Measurements from ENCODE around the gene MFSD6. TPM values are rescaled to one million over a fixed set of nuclear protein-coding genes. Genes with fewer than 3 reads are reported as not detected.

Gene MFSD6
- total and polyA plus RNA-seq, 2 of the 8 experiments (the other 6 are each of a cell fraction or from before 2014, with no cell fraction given) = 1.8 to 5.1 TPM

- no peak overlapping the region for H3K4me3 ChIP-seq (ENCODE audit: extremely low read depth in 1 of 4, insufficient read depth in 2 of 4, low read depth in 3 of 4, low read length in 4 of 4)
- no peaks in the 10 kb centered on the region for H4K20me1 ChIP-seq (replicated peaks in 1 of 2; ENCODE audit: control insufficient read depth in 1 of 2, insufficient read depth in 2 of 2, low read length in 2 of 2)
- H3K79me1 ChIP-seq (ENCODE audit: low read depth, low read length) = no peaks in the 10 kb centered on the region
- POLR2A ChIA-PET (ENCODE audit: partially characterized antibody) = no interaction called here
- no peak overlapping the region for H2AFZ ChIP-seq (ENCODE audit: low read length)
- no peak overlapping the region for H3K4ac ChIP-seq (replicated peaks; ENCODE audit: insufficient read length, low read depth, low read length)
- H3K27me3 ChIP-seq (replicated peaks in 1 of 4; ENCODE audit: control insufficient read depth in 3 of 4, extremely low read depth in 1 of 4, insufficient read depth in 3 of 4, low read length in 3 of 4) = no peaks in the 10 kb centered on the region
- H3K36me3 ChIP-seq (ENCODE audit: control insufficient read depth in 2 of 4, insufficient read depth in 4 of 4, low read length in 3 of 4) = no peaks in the 10 kb centered on the region
- H2AK5ac ChIP-seq (ENCODE audit: low read depth, low read length) = no peak overlapping the region
- no peak for DNase-seq (ENCODE audit: low read depth in 1 of 2, low spot score in 2 of 2)
- TF ChIP-seq JUND (IDR thresholded peaks at IDR 0.05; ENCODE audit: low read length) = no peak
- no peak for TF ChIP-seq SAP30 (IDR thresholded peaks at IDR 0.05; ENCODE audit: insufficient read depth, insufficient replicate concordance, low read length)
- H3K9me3 ChIP-seq (ENCODE audit: insufficient read depth in 2 of 2, low read depth in 1 of 2, low read length in 1 of 2) = no peaks in the 10 kb centered on the region
- H4K91ac ChIP-seq (replicated peaks; ENCODE audit: insufficient read length, low read length) = no peak overlapping the region
- no peak overlapping the region for H3K27ac ChIP-seq (ENCODE audit: low read depth, low read length)
- H3K23me2 ChIP-seq (ENCODE audit: low read depth, low read length) = no peaks in the 10 kb centered on the region
- H2BK5ac ChIP-seq (ENCODE audit: low read depth, low read length) = no peak overlapping the region
- no peak overlapping the region for H2BK120ac ChIP-seq (replicated peaks; ENCODE audit: low read depth, low read length)
- H4K5ac ChIP-seq (ENCODE audit: insufficient read length, low read depth, low read length) = no peak overlapping the region
- no peak overlapping the region for H3K9ac ChIP-seq (replicated peaks in 1 of 4; ENCODE audit: extremely low read depth in 1 of 4, low read depth in 3 of 4, low read length in 3 of 4)
- no peaks in the 10 kb centered on the region for H3K79me2 ChIP-seq (ENCODE audit: control insufficient read depth in 1 of 2, insufficient read depth in 2 of 2, low read length in 2 of 2)
- no peak overlapping the region for H2BK15ac ChIP-seq (ENCODE audit: low read length)
- H2BK20ac ChIP-seq (ENCODE audit: low read length) = no peak overlapping the region
- H3K4me1 ChIP-seq (replicated peaks in 1 of 4; ENCODE audit: control insufficient read depth in 3 of 4, insufficient read depth in 4 of 4, low read length in 3 of 4) = peaks cover 0 to 2% (median 0%) of the 10 kb centered on the region in 4 experiments; a peak in 1 of 7 replicates
- H3K23ac ChIP-seq (ENCODE audit: insufficient read length) = no peak overlapping the region
- 75% methylated on average over 4 of the region's 4 CpGs; no CpG with 5 or more reads in 1 of the 2 experiments for WGBS, 2 experiments (ENCODE audit: extremely low coverage in 1 of 2, insufficient coverage in 1 of 2, insufficient read length in 1 of 2, insufficient replicate concordance in 2 of 2, low coverage in 1 of 2, low lambda C conversion rate in 2 of 2, missing lambda C conversion rate in 1 of 2)
- H3K56ac ChIP-seq (replicated peaks; ENCODE audit: insufficient read length, low read depth, low read length) = no peak overlapping the region
- no peak overlapping the region for H3K18ac ChIP-seq (ENCODE audit: extremely low read depth, low read length)
- CTCF ChIA-PET (ENCODE audit: partially characterized antibody) = interaction anchor here (0.6 to 1.1 kb wide), 5 partner anchors 9 to 610 kb away, joined by 3 to 4 read pairs (median 3); no protein-coding TSS in a partner anchor
- no peak for FAIRE-seq
- no peak overlapping the region for H3K14ac ChIP-seq (ENCODE audit: insufficient read length)
- no peak overlapping the region for H4K8ac ChIP-seq (ENCODE audit: extremely low read depth, insufficient read depth, low read length)
- no peak overlapping the region for H3K4me2 ChIP-seq (ENCODE audit: insufficient read depth in 1 of 2, low read depth in 2 of 2, low read length in 2 of 2)
- no peak overlapping the region for H2BK12ac ChIP-seq (ENCODE audit: low read depth, low read length)
These were observed 33.4 kb downstream of the MFSD6 start for GRCh38 chr2:190441564-190441963.
